GM21390 (cell line): ENCODE measurements around the gene BRICD5.

Experiments used
- ATAC-seq: cut with Tn5 transposase; IDR thresholded peaks from one replicate; pipeline ENCODE4 v1.9.1; 2021; ENCODE audit not compliant: unreplicated experiment

BRICD5 gene

DNA sequence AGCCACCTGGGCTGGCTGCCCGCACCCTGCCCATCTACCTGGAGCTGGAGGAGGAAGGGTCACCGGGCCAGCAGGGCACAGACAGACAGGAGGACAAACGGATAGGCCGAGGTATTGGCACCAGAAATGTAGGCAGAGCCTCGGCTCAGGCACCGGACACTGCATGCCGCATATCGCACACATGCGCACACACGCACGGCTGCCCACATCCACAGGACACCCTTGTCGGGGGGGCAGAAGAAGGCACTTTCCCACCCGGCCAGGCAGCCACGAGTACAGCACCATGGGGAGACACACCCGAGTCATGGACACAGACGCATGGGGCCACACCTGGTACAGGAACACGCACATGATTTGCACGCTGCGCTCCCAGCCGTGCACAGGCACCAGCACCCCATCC lies 28.7 kb downstream of the BRICD5 start:
- ATAC-seq, result no peak

DNA sequence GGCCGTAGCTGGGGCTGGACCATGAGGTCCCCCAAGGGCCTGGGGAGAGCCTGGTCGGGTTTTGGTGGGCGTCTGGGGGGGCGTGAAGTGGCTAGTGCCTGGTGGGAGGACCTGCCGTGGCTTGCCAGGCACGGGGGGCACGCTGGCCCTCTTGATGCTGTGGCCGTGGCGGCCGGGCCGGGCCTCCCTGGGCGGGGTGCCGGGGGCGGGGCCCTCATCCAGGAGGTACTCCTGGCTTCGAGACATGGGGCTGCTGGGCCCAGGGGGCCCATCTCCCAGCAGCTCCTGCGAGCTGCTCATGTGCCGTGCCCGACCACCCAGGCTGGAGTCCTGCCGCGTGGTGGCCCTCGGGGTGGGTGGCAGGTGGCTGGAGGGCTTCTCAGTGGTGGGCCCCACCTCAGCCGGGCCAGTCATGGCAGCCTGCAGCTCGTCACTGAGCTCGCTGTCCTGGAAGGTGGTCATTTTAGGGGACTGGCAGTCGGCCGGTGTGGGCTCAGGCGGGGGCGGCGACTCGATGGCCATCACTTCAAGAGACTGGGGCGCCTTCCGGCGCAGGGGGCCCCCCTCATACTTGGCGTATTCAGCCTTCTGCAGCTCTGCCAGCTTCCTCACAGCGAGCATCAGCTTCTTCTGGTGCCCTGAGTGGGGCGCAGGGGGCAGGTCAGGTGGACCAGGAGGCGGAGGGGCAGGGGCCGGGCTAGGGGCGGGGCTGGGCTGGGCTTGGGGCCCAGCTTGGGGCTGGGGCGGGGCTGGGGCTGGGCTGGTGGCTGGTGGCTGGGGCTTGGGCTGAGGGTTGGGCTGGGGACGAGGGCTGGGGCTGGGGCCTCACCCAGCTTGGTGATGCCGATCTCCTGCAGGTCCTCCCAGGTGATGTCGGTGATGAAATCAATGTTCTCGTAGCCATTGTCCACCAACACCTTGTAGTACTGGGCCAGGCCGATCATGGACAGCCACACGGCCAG lies 29.4 kb downstream of the BRICD5 start:
- no peak for ATAC-seq

DNA sequence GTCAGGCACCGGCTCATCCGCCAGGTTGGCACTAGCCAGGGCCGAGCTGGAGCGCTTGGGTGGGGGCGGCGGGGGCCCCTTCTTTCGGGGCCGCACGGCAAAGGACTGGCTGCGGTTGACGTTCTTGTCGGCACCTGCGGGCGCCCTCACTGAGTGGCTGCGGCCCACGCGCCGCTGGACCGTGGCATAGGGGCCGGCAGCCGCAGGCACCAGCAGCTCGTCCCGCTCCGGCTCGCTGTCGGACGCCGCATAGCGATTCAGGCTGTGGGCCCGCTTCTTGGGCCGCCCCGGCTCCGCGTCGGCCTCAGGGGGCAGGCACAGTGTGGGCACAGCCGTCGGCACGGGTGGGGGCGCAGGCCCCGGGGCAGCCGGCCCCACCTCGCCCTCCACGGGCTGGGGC lies 30.2 kb downstream of the BRICD5 start:
- no peak for ATAC-seq

DNA sequence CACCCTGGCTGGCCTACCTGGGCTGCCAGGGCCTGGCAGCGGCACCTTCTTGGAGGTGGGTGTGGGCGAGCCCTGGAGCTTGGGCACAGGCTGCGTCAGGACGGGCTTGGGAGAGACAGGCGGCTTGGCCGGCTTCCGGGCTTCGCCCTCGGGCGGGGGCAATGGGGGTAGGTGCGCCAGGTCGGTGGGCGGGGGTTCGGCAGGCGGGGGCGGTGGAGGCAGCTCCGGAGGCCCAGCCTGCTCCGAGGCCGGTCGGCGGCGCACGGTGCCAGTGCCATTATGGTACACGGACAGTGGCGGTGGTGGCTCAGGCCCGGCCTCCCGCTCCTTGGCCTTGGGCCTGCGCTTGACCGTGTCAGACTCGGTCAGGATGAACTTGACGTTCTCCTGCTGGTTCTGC lies 31.1 kb downstream of the BRICD5 start:
- ATAC-seq, result no peak

DNA sequence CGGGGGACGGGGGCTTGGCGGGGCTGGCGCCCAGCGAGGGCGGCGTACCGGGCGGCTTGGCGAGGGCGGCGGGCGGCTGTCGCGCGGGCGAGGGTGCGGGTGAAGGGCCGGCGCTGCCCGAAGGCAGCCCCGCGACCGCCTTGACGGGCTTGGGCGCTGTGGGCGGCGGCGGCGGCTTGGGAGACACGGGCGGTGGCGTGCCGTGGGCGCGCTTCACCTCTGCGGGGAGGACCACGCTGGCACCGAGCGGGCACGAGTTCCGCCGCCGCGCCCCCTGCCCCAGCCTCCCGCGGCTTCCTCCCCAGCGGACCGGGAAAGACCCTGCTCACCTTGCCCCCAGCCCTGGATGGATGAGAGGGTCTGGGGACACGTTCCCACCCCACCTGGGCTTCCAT lies 31.6 kb downstream of the BRICD5 start:
- no peak for ATAC-seq

DNA sequence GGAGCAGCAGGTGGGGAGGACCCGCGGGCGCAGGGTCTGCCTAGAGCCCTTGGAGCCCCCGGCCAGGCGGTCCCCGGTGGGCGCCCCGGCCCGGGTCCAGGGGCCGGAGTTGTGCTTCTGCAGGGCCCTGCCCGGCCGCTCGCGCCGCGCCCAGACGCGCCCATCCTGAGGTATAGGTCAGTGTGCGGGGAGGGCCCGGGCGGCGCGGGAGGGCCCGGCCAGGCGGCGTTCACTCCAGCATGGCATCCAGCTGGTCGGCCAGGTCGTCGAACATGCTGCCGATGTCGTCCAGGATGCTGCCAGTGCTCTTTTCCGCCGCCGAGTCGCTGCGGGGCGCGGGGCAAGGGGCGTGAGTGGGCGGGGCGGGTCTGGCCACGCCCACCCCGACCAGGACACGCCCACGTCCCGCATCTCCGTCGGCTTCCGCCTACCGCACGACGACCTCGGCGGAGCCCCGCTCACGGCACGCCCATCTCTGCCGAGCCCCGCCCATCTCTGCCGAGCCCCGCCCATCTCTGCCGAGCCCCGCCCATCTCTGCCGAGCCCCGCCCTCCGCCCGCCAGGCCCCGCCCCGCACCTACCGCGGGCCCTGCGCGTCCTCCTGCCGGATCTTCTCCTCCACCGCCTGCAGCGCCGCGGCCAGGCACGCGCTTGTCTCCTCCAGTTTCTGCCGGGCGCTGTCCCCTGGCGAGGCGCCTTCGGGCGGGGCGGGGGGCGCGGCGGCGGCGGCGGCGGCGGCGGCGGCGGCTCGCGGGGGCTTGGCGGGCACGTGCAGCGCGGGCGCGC lies 32.1 kb downstream of the BRICD5 start:
- ATAC-seq, result no peak

DNA sequence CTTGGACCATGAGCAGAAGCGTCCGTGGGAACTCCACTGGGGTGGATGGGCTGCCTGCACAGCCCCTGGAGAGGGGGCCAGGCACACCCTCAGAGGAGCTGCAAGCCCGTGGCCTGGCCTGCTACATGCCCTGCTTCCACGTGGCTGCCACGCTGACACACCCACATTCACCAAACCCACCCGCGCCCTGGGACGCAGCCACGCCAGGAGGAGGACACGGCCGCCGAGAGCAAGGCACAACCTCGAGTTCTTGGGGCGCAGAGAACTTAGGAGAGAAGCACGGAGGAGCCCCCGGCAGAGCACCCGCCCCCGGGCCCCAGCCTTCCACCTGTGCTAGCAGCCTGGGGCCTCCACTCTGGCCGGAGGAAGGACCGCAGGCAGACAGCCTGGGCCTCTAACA lies 33.1 kb downstream of the BRICD5 start:
- ATAC-seq, result no peak

DNA sequence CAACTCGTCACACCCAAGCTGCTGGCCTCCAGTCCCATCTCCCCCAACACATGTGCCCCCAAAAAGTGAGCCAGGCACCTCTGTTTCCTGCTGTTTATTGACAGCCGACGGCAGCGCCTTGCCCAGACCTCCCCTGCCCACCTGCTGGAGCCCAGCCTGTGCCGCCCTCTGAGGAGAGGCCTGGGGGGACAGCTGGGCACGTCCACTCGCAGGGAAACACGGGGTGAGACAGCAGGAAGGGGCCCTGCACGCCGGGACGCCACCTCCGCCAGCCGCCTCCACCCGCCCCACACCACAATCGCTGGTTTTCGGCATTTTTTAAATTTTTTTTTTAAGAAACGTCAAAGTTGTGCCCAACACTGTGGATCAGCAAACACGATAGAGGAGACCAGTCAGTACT lies 33.6 kb downstream of the BRICD5 start:
- no peak for ATAC-seq

DNA sequence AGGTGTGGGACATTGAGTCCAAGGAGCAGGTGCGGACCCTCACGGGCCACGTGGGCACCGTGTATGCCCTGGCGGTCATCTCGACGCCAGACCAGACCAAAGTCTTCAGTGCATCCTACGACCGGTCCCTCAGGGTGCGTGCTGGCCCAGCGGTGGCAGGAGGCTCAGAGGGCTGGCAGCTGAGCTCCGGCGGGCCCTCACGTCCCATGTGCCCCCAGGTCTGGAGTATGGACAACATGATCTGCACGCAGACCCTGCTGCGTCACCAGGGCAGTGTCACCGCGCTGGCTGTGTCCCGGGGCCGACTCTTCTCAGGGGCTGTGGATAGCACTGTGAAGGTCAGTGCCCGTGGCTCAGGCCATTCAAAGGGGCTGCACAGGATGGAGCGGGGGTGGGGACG lies 34.6 kb downstream of the BRICD5 start:
- no peak for ATAC-seq

DNA sequence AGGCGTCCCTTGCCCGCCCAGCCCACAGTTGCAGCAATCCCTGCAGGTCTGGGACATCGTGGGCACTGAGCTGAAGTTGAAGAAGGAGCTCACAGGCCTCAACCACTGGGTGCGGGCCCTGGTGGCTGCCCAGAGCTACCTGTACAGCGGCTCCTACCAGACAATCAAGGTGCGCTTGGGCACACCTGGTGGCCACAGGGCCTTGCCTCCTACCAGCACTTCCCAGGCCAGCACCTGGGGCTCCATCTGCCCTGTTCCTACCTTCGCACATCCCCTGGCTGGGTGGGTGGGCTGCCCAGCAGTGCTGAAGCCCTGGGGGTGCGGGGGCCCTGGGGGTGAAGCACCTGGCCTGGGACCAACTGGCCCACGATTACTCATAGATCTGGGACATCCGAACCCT lies 35.2 kb downstream of the BRICD5 start:
- ATAC-seq, result no peak

DNA sequence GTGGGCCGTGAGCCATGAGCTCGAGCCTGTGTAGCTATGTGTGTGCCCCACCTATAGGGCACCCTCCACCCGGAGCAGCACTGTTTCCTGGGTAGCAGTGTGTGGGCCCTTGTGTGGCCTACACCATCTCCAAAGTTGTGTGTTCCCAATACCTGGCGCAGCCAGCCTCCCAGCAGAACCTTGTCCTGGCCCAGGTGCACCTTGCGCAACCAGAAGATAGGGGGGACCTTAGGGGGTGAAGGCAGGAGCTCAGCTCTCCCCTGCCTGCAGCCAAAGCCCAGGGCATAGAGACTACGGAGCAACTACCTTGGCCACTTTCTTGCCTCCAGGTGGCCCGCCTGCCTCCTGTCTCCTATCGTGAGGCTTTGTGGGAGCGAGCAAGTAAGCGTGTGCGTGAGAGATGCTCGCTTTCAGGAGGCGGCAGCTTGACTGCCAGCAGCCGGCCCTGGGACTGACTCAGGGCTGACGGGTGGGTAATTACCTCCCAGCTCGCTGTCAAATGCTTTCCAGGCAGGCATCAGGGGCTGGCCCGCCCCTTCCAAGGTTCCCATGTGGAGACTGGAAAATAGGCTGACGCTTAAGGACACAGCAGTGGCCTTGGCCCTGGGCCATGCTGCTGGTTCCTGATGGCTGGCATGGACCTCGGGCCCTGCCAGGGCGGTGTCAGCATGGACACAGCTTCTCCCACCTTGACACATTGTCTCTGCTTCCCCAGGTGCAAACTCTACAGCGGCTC lies 36.1 kb downstream of the BRICD5 start:
- no peak for ATAC-seq

DNA sequence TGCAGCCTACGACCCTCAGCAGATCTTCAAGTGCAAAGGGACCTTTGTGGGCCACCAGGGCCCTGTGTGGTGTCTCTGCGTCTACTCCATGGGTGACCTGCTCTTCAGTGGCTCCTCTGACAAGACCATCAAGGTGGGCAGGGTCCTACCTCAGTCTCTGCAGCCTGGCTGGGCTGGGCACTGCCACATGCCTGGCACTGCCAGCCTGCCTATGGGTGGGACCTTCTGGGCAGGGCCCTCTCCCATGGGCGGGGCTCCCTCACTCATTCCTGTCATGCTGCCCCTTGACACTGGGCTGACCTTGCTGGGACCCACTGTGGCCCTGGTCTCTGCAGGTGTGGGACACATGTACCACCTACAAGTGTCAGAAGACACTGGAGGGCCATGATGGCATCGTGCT lies 36.7 kb downstream of the BRICD5 start:
- no peak for ATAC-seq

DNA sequence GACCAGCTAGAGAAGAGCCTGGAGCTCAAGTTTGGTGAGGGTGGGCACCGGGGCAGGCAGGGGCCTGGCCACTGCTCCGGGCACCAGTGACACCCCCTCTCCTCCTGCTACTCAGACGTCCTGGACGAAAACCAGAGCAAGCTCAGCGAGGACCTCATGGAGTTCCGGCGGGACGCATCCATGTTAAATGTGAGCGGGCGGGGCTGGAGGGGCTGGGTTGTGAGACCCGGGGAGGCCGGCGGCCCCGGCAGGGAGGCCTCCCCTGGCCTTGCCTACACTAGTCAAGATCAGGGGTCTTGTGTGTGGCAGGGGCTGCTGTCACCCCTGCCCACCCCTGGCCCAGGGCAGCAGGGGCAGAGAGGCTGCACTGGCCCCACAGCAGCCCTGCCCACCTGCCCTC lies 37.3 kb downstream of the BRICD5 start:
- no peak for ATAC-seq

DNA sequence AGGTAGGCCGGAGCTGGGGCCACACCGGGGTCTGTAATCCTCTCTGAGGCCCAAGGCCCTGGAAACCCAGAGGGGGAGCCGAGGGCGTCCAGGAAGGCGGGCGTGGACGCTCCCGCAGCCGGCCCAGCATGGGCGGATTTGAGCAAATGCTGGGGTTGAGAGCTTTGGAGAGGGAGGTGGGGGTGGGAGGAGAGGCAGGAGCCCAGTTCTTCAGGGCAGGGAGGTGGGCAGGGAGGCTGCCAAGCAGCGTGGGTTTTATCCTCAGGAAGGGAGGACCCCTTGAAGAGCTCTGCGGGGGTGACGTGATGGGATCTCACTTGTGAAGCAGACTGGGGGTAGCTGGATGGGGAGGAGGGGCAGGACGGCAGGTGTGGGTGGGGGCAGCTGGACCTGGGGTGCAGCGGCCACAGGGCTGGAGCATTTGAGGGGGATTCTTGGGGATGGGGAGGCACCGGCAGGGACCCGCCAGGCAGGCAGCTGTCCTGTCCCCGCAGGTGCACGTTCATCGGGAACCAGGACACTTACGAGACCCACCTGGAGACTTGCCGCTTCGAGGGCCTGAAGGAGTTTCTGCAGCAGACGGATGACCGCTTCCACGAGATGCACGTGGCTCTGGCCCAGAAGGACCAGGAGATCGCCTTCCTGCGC lies 37.9 kb downstream of the BRICD5 start:
- ATAC-seq, result no peak

DNA sequence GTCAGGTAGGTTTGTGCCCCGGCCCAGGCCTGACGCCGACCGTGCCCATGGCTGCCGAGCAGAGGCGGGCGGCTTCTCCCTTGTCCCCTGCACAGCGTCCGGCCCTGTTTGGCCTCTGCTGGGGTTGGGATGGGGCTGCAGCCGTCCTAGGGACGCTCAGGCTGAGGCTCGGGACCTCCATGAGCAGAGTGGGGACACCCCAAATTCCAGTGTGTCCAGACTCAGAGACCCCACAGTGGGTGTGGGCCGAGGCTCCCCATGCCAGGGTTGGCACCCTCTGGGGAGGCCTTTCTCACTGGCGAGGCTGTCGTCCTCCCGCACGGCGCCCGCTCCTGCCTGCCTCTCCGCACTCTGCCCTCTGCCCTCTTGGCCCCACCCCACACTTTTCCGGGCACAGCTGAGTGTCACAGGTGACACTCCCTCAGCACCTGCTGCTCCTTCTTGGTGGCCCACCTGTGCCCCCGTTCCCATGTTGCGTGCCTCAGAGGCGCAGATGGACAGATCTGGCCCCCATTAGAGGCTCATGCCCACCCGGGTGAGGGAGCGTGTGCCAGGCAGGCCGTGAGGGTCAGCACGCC lies 39.0 kb downstream of the BRICD5 start:
- ATAC-seq, result no peak

DNA sequence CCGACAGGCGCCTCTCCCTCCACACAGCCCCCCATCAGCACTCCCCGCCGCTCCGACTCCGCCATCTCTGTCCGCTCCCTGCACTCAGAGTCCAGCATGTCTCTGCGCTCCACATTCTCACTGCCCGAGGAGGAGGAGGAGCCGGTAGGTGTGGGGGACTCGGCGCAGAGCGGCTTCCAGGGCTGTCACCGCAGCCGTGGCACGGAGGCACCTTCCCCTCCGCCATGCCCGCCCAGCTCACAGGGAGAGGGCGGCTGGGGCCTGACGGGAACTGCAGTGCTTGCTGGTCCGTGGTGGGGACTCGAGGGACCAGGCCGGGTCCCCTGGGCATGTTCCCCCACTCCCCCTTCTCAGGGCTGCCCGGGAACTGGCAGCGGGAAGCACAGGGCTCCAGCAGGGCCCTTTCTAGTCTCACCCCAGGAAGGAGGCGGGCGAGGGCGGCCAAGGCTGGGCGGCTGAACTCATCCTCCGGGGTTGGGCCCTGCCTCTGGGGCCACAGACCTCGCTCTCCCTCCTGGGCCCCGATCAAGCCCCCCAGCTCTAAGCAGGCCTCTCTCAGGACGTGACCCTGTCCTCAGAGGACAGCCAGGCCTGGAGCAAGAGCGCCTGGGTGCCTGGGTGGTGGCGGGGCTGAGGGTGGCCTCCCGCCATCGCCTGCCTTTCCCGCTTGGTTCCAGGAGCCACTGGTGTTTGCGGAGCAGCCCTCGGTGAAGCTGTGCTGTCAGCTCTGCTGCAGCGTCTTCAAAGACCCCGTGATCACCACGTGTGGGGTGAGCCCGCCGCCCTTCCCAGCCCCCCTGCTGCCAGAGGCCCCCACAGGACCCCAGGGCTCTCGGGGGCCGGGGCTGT lies 39.9 kb downstream of the BRICD5 start:
- no peak for ATAC-seq

DNA sequence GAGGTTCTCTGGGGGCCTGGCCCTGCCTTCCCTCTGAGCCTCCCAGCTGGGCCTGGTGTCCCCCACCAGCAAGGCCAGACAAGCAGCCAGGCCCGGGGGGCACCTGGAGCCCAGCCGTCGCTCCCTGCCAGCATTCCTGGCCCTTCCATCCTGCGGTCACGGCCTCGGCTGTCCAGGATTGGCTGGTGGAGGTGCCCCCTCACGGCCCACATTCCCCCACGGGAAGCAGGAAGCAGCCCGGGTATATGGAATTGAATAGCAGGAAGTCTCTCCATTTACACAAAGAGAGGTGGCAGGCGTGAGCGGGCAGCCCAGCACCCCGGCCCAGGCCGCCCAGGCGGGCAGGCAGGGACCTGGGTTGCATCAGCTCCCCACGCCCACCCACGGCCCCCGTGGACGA lies 40.6 kb downstream of the BRICD5 start:
- no peak for ATAC-seq

DNA sequence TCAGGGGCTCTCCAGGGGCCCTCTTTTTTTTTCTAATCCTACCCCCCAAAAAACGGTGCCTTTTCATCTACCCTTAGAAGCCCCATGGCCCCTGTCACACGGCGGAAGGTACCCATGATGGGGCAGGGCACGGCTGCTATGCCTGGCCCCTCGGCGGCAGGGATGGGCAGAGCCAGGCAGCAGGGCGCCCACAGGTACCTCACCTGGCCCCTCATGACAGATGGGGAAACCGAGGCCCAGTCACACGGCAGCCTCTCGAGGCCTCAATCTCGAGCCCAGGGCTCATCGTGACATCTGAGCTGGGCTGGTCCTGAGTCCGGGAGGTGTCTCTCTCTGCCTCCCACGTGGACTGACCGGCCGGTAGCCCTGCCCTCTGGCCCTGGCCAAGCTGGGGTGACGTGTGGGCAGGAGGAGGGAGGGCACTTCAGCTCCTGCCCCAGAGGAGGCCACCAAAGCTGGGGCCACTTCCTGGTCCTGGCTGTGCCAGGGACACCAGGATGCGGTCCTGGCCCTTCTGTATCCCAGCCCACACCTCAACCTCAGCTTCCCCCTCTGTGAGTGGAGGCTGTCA lies 43.5 kb downstream of the BRICD5 start:
- ATAC-seq, result no peak

DNA sequence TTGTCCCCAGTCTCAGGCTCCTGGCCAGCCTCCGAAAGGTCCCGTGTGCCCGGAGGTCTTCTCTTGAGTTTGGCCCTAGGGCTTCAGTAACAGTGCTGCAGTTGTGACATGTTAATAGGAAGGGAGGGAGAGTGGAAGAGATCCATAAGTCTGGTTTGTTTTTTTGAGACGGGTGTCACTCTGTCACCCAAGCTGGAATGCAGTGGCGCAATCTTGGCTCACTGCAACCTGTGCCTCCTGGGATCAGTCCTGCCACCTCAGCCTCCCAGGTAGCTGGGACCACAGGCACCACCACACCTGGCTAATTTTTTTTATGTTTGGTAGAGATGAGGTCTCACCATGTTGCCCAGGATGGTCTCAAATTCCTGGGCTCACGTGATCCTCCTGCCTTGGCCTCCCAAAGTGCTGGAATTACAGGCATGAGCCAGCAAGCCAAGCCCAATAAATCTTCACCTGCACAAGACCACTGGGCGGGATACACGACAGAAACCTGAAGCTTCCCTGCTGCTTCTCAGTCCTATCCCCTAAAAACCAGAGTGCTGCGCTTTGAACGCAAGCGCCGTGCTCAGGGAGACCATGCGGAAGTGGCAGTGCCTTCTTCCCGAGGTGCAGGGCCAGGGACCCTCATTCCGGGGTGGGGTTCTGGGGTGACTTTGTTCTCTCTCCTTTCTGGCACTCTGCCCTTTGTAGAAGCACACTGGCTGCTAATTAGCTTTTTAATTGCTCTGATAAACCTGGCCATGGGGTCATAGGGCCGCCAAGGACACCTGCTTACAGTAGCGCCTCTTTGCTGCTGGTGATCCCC lies 44.2 kb downstream of the BRICD5 start:
- ATAC-seq, result no peak
